Gastrocnemius medialis (tissue), 4 donors: ENCODE data around the gene NEB. TPM values are rescaled to one million over a fixed set of nuclear protein-coding genes. Genes with fewer than 3 reads are reported as not detected.

Experiments
- ATAC-seq, 2 donors: fragments of 150-250 bp; one replicate each; pipeline ENCODE4 v1.9.1; 2016
- DNase-seq, 2 donors: peaks; one replicate each; pipeline ENCODE4 v3.0.0-alpha.2; 2019
- H3K27ac ChIP-seq, 4 donors: fragments of 200-600 bp; sonication (generic); 1 replicate in 1 of 4; 2 replicates in 3 of 4; pipeline ENCODE4 v1.5.1; 2016 to 2018; ENCODE audit warnings: mild to moderate bottlenecking in 2 of 4, moderate library complexity in 1 of 4
- H3K27me3 ChIP-seq, 3 donors: fragments of 200-600 bp; sonication (generic) in 2 of 3; 1 replicate in 1 of 3; 2 replicates in 2 of 3; pipeline versions ENCODE4 v1.5.1 to v1.6.0; 2016 to 2019; ENCODE audit warnings: mild to moderate bottlenecking in 1 of 3, moderate library complexity in 1 of 3
- H3K36me3 ChIP-seq, 2 donors: fragments of 200-600 bp; sonication (generic) in 1 of 2; one replicate each; pipeline ENCODE4 v1.5.1; 2017 to 2018
- H3K4me1 ChIP-seq, 2 donors: fragments of 200-600 bp; sonication (generic) in 1 of 2; one replicate each; pipeline ENCODE4 v1.5.1; 2016 to 2017; ENCODE audit warnings: mild to moderate bottlenecking in 2 of 2
- H3K4me3 ChIP-seq, 4 donors: fragments of 200-600 bp; sonication (generic) in 3 of 4; 1 replicate in 1 of 4; 2 replicates in 3 of 4; pipeline ENCODE4 v1.5.1; 2016 to 2019; ENCODE audit warnings: mild to moderate bottlenecking in 2 of 4
- H3K9me3 ChIP-seq, 3 donors: fragments of 200-600 bp; sonication (generic) in 2 of 3; 1 replicate in 1 of 3; 2 replicates in 2 of 3; pipeline ENCODE4 v1.5.1; 2016 to 2019
- POLR2A ChIP-seq, 2 donors: fragments of 450-650 bp; IDR thresholded peaks; one replicate each; pipeline ENCODE4 v1.6.1; 2017; ENCODE audit warnings: antibody characterized with exemption in 2 of 2, mild to moderate bottlenecking in 2 of 2, moderate library complexity in 2 of 2
- in situ Hi-C, 4 donors: fragments of 200-750 bp; cut with MboI; loops; one replicate each; pipeline versions ENCODE4 v1.15.0 to v1.8.0; 2017; ENCODE audit warnings: low sequenced_read_pairs in 4 of 4
- intact Hi-C: fragments of 100-400 bp; cut with DNase I; formaldehyde crosslinking; loops from one replicate; pipeline ENCODE4 v1.15.1; 2023; ENCODE audit warnings: low total_unique reads
- total RNA-seq, 4 donors: library from RNA; depleted of rRNA; stranded (reverse); fragments of >200 nt; gene quantifications; one replicate each; pipeline versions ENCODE4 v1.1.0 to v1.2.3, GENCODE V29; 2016
- TF ChIP-seq, protein P1 (sequence below), 5 experiments: fragments of 450-650 bp in 3 of 5; fragments of 200-600 bp in 2 of 5; sonication (generic) in 2 of 5; IDR thresholded peaks in 4 of 5; conservative IDR thresholded peaks in 1 of 5; 1 replicate in 4 of 5; 2 replicates in 1 of 5; pipeline ENCODE4 v1.5.1; 2016 to 2019; ENCODE audit warnings: antibody characterized with exemption in 5 of 5, mild to moderate bottlenecking in 3 of 5, moderate library complexity in 3 of 5

Gene NEB
- total RNA-seq, 4 donors from 2014 or later = 6,824 to 7,704 (median 7,108) TPM

DNA sequence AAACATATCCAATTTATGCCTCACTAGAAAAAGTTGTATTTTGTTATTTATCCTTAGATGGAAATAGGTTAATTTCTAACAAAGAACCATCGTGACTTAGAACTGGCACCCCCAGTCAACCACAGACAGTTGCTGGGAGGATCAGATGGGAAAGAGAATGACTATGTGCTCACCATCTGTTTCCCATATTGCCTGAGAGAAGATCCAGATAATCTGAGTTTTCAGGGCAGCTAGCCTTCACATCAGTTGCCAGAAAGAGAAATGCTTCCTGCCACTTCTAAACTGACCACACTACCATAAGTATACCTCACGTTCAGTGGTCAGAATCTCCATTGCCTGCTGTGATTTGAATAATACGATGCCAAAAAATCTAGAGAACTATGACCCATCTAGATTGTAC lies 28.4 kb upstream of the NEB start:
- Histone ChIP-seq H3K36me3 (no peaks in the 10 kb centered on the region), H3K4me1 (peaks cover 37 to 59% of the 10 kb centered on the region in 2 donors), H3K9me3 (no peaks in the 10 kb centered on the region), H3K4me3 (no peak overlapping the region), H3K27me3 (no peaks in the 10 kb centered on the region), H3K27ac (peak overlapping the region; percentile 79 to 94 (median 84))
- no peak for ATAC-seq
- intact Hi-C loops = loop anchor here (10.0 kb wide), 1 partner anchor 162 kb away; no protein-coding TSS in a partner anchor
- no peak for DNase-seq
- TF ChIP-seq, protein P1, sequence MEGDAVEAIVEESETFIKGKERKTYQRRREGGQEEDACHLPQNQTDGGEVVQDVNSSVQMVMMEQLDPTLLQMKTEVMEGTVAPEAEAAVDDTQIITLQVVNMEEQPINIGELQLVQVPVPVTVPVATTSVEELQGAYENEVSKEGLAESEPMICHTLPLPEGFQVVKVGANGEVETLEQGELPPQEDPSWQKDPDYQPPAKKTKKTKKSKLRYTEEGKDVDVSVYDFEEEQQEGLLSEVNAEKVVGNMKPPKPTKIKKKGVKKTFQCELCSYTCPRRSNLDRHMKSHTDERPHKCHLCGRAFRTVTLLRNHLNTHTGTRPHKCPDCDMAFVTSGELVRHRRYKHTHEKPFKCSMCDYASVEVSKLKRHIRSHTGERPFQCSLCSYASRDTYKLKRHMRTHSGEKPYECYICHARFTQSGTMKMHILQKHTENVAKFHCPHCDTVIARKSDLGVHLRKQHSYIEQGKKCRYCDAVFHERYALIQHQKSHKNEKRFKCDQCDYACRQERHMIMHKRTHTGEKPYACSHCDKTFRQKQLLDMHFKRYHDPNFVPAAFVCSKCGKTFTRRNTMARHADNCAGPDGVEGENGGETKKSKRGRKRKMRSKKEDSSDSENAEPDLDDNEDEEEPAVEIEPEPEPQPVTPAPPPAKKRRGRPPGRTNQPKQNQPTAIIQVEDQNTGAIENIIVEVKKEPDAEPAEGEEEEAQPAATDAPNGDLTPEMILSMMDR (IDR thresholded peaks at IDR 0.05 in 4 of 5, conservative IDR thresholded peaks at IDR 0.05 in 1 of 5) = no peak
- no peak for TF ChIP-seq POLR2A (IDR thresholded peaks at IDR 0.05)
- in situ Hi-C loops = no loop called here

DNA sequence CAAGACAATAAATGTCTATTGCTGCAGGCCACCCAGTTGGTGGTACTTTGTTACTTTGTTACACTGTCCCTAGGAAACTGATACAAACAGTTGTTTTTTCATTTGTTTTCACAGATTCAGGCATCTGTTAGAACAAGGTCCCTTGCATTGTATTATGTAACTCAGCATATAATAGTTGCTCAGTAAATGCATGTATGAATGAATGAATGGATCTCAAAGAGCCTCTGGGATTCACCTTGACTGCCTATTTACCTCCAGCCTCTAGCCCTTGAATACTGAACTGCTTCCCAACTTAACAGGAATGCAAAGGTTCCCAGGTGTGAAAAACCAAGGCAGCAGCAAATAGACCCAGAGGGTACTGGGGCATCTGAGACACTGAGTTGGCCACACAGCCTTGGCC lies 27.4 kb upstream of the NEB start:
- ATAC-seq = no peak
- no peak for DNase-seq
- Histone ChIP-seq H3K27me3 (no peaks in the 10 kb centered on the region), H3K36me3 (no peaks in the 10 kb centered on the region), H3K9me3 (no peaks in the 10 kb centered on the region), H3K27ac (peak overlapping the region; percentile 79 to 94 (median 84)), H3K4me1 (peaks cover 36 to 59% of the 10 kb centered on the region in 2 donors), H3K4me3 (no peak overlapping the region)
- intact Hi-C loops = loop anchor here (10.0 kb wide), 1 partner anchor 163 kb away; no protein-coding TSS in a partner anchor
- TF ChIP-seq, protein P1 (IDR thresholded peaks at IDR 0.05 in 4 of 5, conservative IDR thresholded peaks at IDR 0.05 in 1 of 5) = no peak
- no peak for TF ChIP-seq POLR2A (IDR thresholded peaks at IDR 0.05)
- in situ Hi-C loops = no loop called here

DNA sequence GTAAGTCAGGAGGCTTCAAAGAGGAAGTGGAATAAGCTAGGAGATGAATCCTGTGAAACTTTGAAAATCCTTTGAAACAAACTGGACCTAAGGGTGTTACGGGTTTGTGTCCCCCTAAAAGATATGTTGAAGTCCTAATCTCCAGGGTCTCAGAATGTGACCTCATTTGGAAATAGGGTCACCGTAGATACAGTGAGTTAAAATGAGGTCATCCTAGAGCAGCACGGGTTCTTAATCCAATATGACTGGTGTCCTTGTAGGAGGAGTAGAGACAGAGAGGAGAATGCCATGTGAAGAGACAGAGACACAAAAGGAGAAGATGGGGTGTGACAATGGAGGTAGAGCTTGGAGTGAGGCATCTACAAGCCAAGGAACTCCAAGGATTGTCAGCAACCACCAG lies 26.9 kb upstream of the NEB start:
- Histone ChIP-seq H3K4me3 (no peak overlapping the region), H3K4me1 (peaks cover 37 to 59% of the 10 kb centered on the region in 2 donors), H3K27ac (peak overlapping the region; percentile 79 to 94 (median 84)), H3K9me3 (no peaks in the 10 kb centered on the region), H3K36me3 (no peaks in the 10 kb centered on the region), H3K27me3 (no peaks in the 10 kb centered on the region)
- in situ Hi-C loops (no loop called here), intact Hi-C loops (loop anchor here (10.0 kb wide), 1 partner anchor 164 kb away; no protein-coding TSS in a partner anchor)
- TF ChIP-seq, protein P1 (IDR thresholded peaks at IDR 0.05 in 4 of 5, conservative IDR thresholded peaks at IDR 0.05 in 1 of 5) = no peak
- TF ChIP-seq POLR2A (IDR thresholded peaks at IDR 0.05) = no peak
- ATAC-seq (no peak), DNase-seq (no peak)

DNA sequence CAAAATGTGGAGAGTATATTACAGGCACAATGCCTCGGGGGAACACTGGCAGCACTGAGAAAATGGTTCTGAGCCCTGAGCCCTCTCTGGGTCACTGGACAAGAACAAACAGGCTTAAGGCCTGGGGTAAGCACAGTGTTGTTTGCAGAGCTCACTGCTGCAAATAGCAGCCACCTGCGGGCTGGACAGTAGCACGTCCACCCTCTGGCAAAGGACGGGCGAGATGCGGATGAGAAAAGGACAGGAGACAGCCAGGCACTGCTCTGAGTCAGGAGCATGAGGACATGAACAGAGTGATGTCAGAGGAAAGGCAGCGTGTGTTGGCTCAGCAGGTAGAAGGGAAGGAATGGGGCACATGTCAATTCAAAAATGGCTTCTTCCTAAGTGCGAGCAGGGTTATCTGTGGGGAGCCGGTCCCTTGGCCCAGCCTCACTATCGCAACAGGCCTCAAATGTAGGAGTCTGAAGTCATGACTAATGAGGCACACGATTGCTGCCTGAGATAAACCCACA lies 25.9 kb upstream of the NEB start:
- ATAC-seq = peak; percentile 91 to 93
- intact Hi-C loops (loop anchor here (1.0 to 10.0 kb wide), 2 partner anchors 26 to 165 kb away; partner anchors contain the start of gene NEB), in situ Hi-C loops (no loop called here)
- Histone ChIP-seq H3K4me3 (no peak overlapping the region), H3K36me3 (no peaks in the 10 kb centered on the region), H3K27ac (peak overlapping the region; percentile 94 to 96 (median 94)), H3K4me1 (peaks cover 35 to 61% of the 10 kb centered on the region in 2 donors), H3K27me3 (no peaks in the 10 kb centered on the region), H3K9me3 (no peaks in the 10 kb centered on the region)
- TF ChIP-seq POLR2A (IDR thresholded peaks at IDR 0.05) = peak; percentile 68 to 89
- TF ChIP-seq, protein P1 (IDR thresholded peaks at IDR 0.05 in 4 of 5, conservative IDR thresholded peaks at IDR 0.05 in 1 of 5) = peak in 1 of 5 experiments; percentile 9
- DNase-seq = peak; percentile 96 to 98
